Activated T-helper 9 cell treated with anti-CD3 and anti-CD28 coated beads, Interleukin-2, amount 50 U/mL, for 16 hours (primary cell): Measurements from ENCODE around the gene ALDH1A2.

Experiments used
- DNase-seq: peaks from one replicate; pipeline ENCODE4 v3.0.0-alpha.2; 2020; ENCODE audit warnings: low read depth

Gene ALDH1A2

GRCh38 chr15:57994221-57995049 lies 71.1 kb downstream of the ALDH1A2 start:
- no peak for DNase-seq

- no peak for DNase-seq
Observed at GRCh38 chr15:57993409-57994145, 71.9 kb downstream of the ALDH1A2 start.

GRCh38 chr15:57992761-57993355 lies 72.7 kb downstream of the ALDH1A2 start:
- no peak for DNase-seq

GRCh38 chr15:57973534-57973933 lies 92.0 kb downstream of the ALDH1A2 start:
- no peak for DNase-seq

GRCh38 chr15:57972864-57973263 lies 92.6 kb downstream of the ALDH1A2 start:
- DNase-seq: no peak

GRCh38 chr15:57969996-57970395 lies 95.5 kb downstream of the ALDH1A2 start:
- no peak for DNase-seq

- no peak for DNase-seq
Observed at GRCh38 chr15:57969355-57969754, 96.2 kb downstream of the ALDH1A2 start.

GRCh38 chr15:57962887-57963286 lies 102.6 kb downstream of the ALDH1A2 start:
- no peak for DNase-seq

- no peak for DNase-seq
Observed at GRCh38 chr15:57961919-57962318, 103.6 kb downstream of the ALDH1A2 start.

- DNase-seq: no peak
Observed at GRCh38 chr15:57957113-57957512, 108.4 kb downstream of the ALDH1A2 start.

GRCh38 chr15:57953874-57954273 lies 111.6 kb downstream of the ALDH1A2 start:
- no peak for DNase-seq

GRCh38 chr15:57951328-57951932 lies 114.1 kb downstream of the ALDH1A2 start:
- no peak for DNase-seq

- no peak for DNase-seq
Observed at GRCh38 chr15:57950381-57950946, 115.0 kb downstream of the ALDH1A2 start.

- no peak for DNase-seq
Observed at GRCh38 chr15:57949374-57949943, 116.1 kb downstream of the ALDH1A2 start.

- no peak for DNase-seq
Observed at GRCh38 chr15:57948351-57949289, 116.9 kb downstream of the ALDH1A2 start.

GRCh38 chr15:57947781-57948180 lies 117.7 kb downstream of the ALDH1A2 start:
- no peak for DNase-seq

- DNase-seq: no peak
Observed at GRCh38 chr15:57947282-57947681, 118.2 kb downstream of the ALDH1A2 start.

- DNase-seq: no peak
Observed at GRCh38 chr15:57946491-57947048, 118.9 kb downstream of the ALDH1A2 start.

GRCh38 chr15:57945616-57946015 lies 119.9 kb downstream of the ALDH1A2 start:
- no peak for DNase-seq

- no peak for DNase-seq
Observed at GRCh38 chr15:57943754-57944420, 121.6 kb downstream of the ALDH1A2 start.
